ENCODE results near the gene SERTAD2.

Gene SERTAD2

GRCh38 chr2:64601034-64601754 is 52.5 kb downstream of the SERTAD2 start:
- TF ChIP-seq, protein P1, sequence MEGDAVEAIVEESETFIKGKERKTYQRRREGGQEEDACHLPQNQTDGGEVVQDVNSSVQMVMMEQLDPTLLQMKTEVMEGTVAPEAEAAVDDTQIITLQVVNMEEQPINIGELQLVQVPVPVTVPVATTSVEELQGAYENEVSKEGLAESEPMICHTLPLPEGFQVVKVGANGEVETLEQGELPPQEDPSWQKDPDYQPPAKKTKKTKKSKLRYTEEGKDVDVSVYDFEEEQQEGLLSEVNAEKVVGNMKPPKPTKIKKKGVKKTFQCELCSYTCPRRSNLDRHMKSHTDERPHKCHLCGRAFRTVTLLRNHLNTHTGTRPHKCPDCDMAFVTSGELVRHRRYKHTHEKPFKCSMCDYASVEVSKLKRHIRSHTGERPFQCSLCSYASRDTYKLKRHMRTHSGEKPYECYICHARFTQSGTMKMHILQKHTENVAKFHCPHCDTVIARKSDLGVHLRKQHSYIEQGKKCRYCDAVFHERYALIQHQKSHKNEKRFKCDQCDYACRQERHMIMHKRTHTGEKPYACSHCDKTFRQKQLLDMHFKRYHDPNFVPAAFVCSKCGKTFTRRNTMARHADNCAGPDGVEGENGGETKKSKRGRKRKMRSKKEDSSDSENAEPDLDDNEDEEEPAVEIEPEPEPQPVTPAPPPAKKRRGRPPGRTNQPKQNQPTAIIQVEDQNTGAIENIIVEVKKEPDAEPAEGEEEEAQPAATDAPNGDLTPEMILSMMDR (IDR thresholded peaks at IDR 0.05; ENCODE audit: extremely low read depth, insufficient read depth, missing control alignments) = no peak
- DNase-seq (ENCODE audit: low spot score) = no peak
- in situ Hi-C loops (cut with MboI; ENCODE audit: low pct_unique_long_range_greater_than_20kb, low sequenced_read_pairs, unreplicated experiment) = no loop called here

GRCh38 chr2:64599469-64599868 is 54.2 kb downstream of the SERTAD2 start:
- in situ Hi-C loops (cut with MboI; ENCODE audit: low pct_unique_long_range_greater_than_20kb, low sequenced_read_pairs, unreplicated experiment) = loop anchor here (10.0 to 25.0 kb wide), 2 partner anchors 265 to 438 kb away; no protein-coding TSS in a partner anchor
- no peak for DNase-seq (ENCODE audit: low spot score)
- TF ChIP-seq, protein P1 (IDR thresholded peaks at IDR 0.05; ENCODE audit: extremely low read depth, insufficient read depth, missing control alignments) = no peak

DNA sequence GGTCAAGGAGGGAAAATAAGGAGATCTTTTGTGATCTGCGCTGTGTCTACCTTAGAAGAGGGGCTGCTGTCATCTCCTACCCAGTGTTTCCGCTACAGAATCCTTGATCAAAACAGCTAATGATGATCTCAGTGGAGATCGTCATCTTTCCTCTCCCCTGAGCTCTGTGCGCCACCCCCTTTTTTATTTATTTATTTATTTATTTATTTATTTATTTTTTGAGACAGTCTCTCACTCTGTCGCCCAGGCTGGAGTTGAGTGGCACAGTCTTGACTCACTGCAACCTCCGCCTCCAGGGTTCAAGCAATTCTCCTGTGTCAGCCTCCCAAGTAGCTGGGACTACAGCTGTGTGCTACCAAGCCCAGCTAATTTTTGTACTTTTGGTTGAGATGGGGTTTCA is 55.5 kb downstream of the SERTAD2 start:
- DNase-seq (ENCODE audit: low spot score) = no peak
- TF ChIP-seq, protein P1 (IDR thresholded peaks at IDR 0.05; ENCODE audit: extremely low read depth, insufficient read depth, missing control alignments) = no peak
- in situ Hi-C loops (cut with MboI; ENCODE audit: low pct_unique_long_range_greater_than_20kb, low sequenced_read_pairs, unreplicated experiment) = loop anchor here (10.0 to 25.0 kb wide), 2 partner anchors 267 to 439 kb away; no protein-coding TSS in a partner anchor

GRCh38 chr2:64595397-64596176 is 58.1 kb downstream of the SERTAD2 start:
- in situ Hi-C loops (cut with MboI; ENCODE audit: low pct_unique_long_range_greater_than_20kb, low sequenced_read_pairs, unreplicated experiment) = loop anchor here (10.0 to 25.0 kb wide), 2 partner anchors 269 to 442 kb away; no protein-coding TSS in a partner anchor
- TF ChIP-seq, protein P1 (IDR thresholded peaks at IDR 0.05; ENCODE audit: extremely low read depth, insufficient read depth, missing control alignments) = no peak
- no peak for DNase-seq (ENCODE audit: low spot score)

- in situ Hi-C loops (cut with MboI; ENCODE audit: low pct_unique_long_range_greater_than_20kb, low sequenced_read_pairs, unreplicated experiment) = loop anchor here (10.0 to 25.0 kb wide), 2 partner anchors 270 to 443 kb away; no protein-coding TSS in a partner anchor
- TF ChIP-seq, protein P1 (IDR thresholded peaks at IDR 0.05; ENCODE audit: extremely low read depth, insufficient read depth, missing control alignments) = no peak
- no peak for DNase-seq (ENCODE audit: low spot score)
Observed at GRCh38 chr2:64594226-64594989, 59.3 kb downstream of the SERTAD2 start.

Measured in GM13977 (cell line).